Measurements from ENCODE around the gene TAGLN2.

Gene TAGLN2

GRCh38 chr1:159872891-159873290 lies 52.4 kb downstream of the TAGLN2 start:
- Histone ChIP-seq H3K27me3 (ENCODE audit: insufficient read depth, poor library complexity, severe bottlenecking) (no peaks in the 10 kb centered on the region), H3K27ac (replicated peaks) (no peak overlapping the region), H3K4me3 (replicated peaks; ENCODE audit: insufficient read depth, low read length) (no peak overlapping the region)
- no peak for DNase-seq (ENCODE audit: low read depth in 1 of 2, low spot score in 1 of 2)
- no peak for TF ChIP-seq GABPA (IDR thresholded peaks at IDR 0.05; ENCODE audit: low read depth)
- TF ChIP-seq REST (IDR thresholded peaks at IDR 0.05; ENCODE audit: insufficient replicate concordance, low read depth), result no peak
- no peak for TF ChIP-seq POLR2AphosphoS5 (IDR thresholded peaks at IDR 0.05; ENCODE audit: low read depth)
- TF ChIP-seq SPI1 (IDR thresholded peaks at IDR 0.05; ENCODE audit: borderline replicate concordance, low read depth), result no peak
- no peak for TF ChIP-seq CTCF (IDR thresholded peaks at IDR 0.05; ENCODE audit: insufficient read depth, low read length)

GRCh38 chr1:159870704-159871103 lies 54.6 kb downstream of the TAGLN2 start:
- TF ChIP-seq CTCF (IDR thresholded peaks at IDR 0.05; ENCODE audit: insufficient read depth, low read length) (no peak), REST (IDR thresholded peaks at IDR 0.05; ENCODE audit: insufficient replicate concordance, low read depth) (no peak), SPI1 (IDR thresholded peaks at IDR 0.05; ENCODE audit: borderline replicate concordance, low read depth) (no peak), POLR2AphosphoS5 (IDR thresholded peaks at IDR 0.05; ENCODE audit: low read depth) (no peak), GABPA (IDR thresholded peaks at IDR 0.05; ENCODE audit: low read depth) (no peak)
- Histone ChIP-seq H3K27ac (replicated peaks) (no peak overlapping the region), H3K27me3 (ENCODE audit: insufficient read depth, poor library complexity, severe bottlenecking) (no peaks in the 10 kb centered on the region), H3K4me3 (replicated peaks; ENCODE audit: insufficient read depth, low read length) (no peak overlapping the region)
- no peak for DNase-seq (ENCODE audit: low read depth in 1 of 2, low spot score in 1 of 2)

GRCh38 chr1:159869607-159870006 lies 55.7 kb downstream of the TAGLN2 start:
- no peaks in the 10 kb centered on the region for H3K27me3 ChIP-seq (ENCODE audit: insufficient read depth, poor library complexity, severe bottlenecking)
- H3K27ac ChIP-seq (replicated peaks), result no peak overlapping the region
- H3K4me3 ChIP-seq (replicated peaks; ENCODE audit: insufficient read depth, low read length), result no peak overlapping the region
- TF ChIP-seq CTCF (IDR thresholded peaks at IDR 0.05; ENCODE audit: insufficient read depth, low read length), result no peak
- TF ChIP-seq REST (IDR thresholded peaks at IDR 0.05; ENCODE audit: insufficient replicate concordance, low read depth), result no peak
- TF ChIP-seq GABPA (IDR thresholded peaks at IDR 0.05; ENCODE audit: low read depth), result no peak
- TF ChIP-seq SPI1 (IDR thresholded peaks at IDR 0.05; ENCODE audit: borderline replicate concordance, low read depth), result no peak
- no peak for TF ChIP-seq POLR2AphosphoS5 (IDR thresholded peaks at IDR 0.05; ENCODE audit: low read depth)
- no peak for DNase-seq (ENCODE audit: low read depth in 1 of 2, low spot score in 1 of 2)
